H1 (cell line): Measurements from ENCODE around the gene RBP5. TPM values are rescaled to one million over a fixed set of nuclear protein-coding genes. Genes with fewer than 3 reads are reported as not detected.

ENCODE experiments used
- CTCF ChIA-PET: fragments of 300-600 bp; sonication (Branson Sonifier 250); formaldehyde crosslinking; loops from one replicate; lab custom pipeline; 2021; ENCODE audit not compliant: partially characterized antibody; lab: Charles Lee
- POLR2A ChIA-PET: fragments of 300-600 bp; sonication (Branson Sonifier 250); formaldehyde crosslinking; loops from one replicate; lab custom pipeline; 2021; ENCODE audit warnings: inconsistent platforms; ENCODE audit not compliant: partially characterized antibody; lab: Charles Lee
- DNase-seq, 2 experiments: peaks; one replicate each; pipeline versions ENCODE4 v3.0.0 to v3.0.0-alpha.2; 2010 to 2022; ENCODE audit warnings: low spot score in 2 of 2, low read depth in 1 of 2, mixed read lengths in 1 of 2
- FAIRE-seq: peaks from 2 replicates; lab custom pipeline; 2011; peaks lifted over from hg19 to GRCh38; lab: Jason Lieb, UNC
- H2AFZ ChIP-seq: 2 replicates; pipeline ENCODE4 v1.8.1; 2012; ENCODE audit warnings: low read length, inconsistent platforms
- H2AK5ac ChIP-seq: 2 replicates; pipeline ENCODE4 v1.6.1; 2013; ENCODE audit warnings: low read depth, low read length
- H2BK120ac ChIP-seq: replicated peaks from 2 replicates; pipeline ENCODE3; 2013; ENCODE audit warnings: low read depth, low read length, inconsistent platforms
- H2BK12ac ChIP-seq: 2 replicates; pipeline ENCODE4 v1.6.1; 2013; ENCODE audit warnings: low read depth, low read length
- H2BK15ac ChIP-seq: 2 replicates; pipeline ENCODE4 v1.6.1; 2013; ENCODE audit warnings: low read length
- H2BK20ac ChIP-seq: 2 replicates; pipeline ENCODE4 v1.6.1; 2013; ENCODE audit warnings: low read length
- H2BK5ac ChIP-seq: 2 replicates; pipeline ENCODE4 v1.6.1; 2013; ENCODE audit warnings: low read depth, low read length
- H3K14ac ChIP-seq: 2 replicates; pipeline ENCODE4 v1.6.1; 2013; ENCODE audit warnings: inconsistent platforms; ENCODE audit not compliant: insufficient read length
- H3K18ac ChIP-seq: 2 replicates; pipeline ENCODE4 v1.6.1; 2013; ENCODE audit warnings: low read length; ENCODE audit errors: extremely low read depth
- H3K23ac ChIP-seq: 2 replicates; pipeline ENCODE4 v1.6.1; 2013; ENCODE audit warnings: inconsistent platforms; ENCODE audit not compliant: insufficient read length
- H3K23me2 ChIP-seq: 2 replicates; pipeline ENCODE4 v1.6.1; 2013; ENCODE audit warnings: low read depth, low read length
- H3K27ac ChIP-seq: 2 replicates; pipeline ENCODE4 v1.6.1; 2011; ENCODE audit warnings: low read depth, low read length, inconsistent platforms
- H3K27me3 ChIP-seq, 4 experiments: replicated peaks in 1 of 4; 1 replicate in 1 of 4; 2 replicates in 3 of 4; pipeline versions ENCODE4 v1.6.1 to v1.8.1; 2011 to 2013; ENCODE audit warnings: low read length in 3 of 4, mild to moderate bottlenecking in 3 of 4, inconsistent platforms in 2 of 4, mixed read lengths in 2 of 4, moderate library complexity in 1 of 4; ENCODE audit not compliant: control insufficient read depth in 3 of 4, insufficient read depth in 3 of 4; ENCODE audit errors: extremely low read depth in 1 of 4
- H3K36me3 ChIP-seq, 4 experiments: 2 replicates each; pipeline versions ENCODE4 v1.6.1 to v1.8.1; 2011 to 2013; ENCODE audit warnings: mild to moderate bottlenecking in 4 of 4, low read length in 3 of 4, moderate library complexity in 2 of 4, control low read depth in 1 of 4, inconsistent platforms in 1 of 4; ENCODE audit not compliant: insufficient read depth in 4 of 4, control insufficient read depth in 2 of 4
- H3K4ac ChIP-seq: replicated peaks from 2 replicates; pipeline ENCODE3; 2013; ENCODE audit warnings: low read length, low read depth, mixed read lengths, inconsistent platforms; ENCODE audit not compliant: insufficient read length
- H3K4me1 ChIP-seq, 4 experiments: replicated peaks in 1 of 4; 1 replicate in 1 of 4; 2 replicates in 3 of 4; pipeline versions ENCODE4 v1.6.1 to v1.8.1; 2011 to 2013; ENCODE audit warnings: low read length in 3 of 4, inconsistent platforms in 2 of 4, mixed read lengths in 1 of 4; ENCODE audit not compliant: insufficient read depth in 4 of 4, control insufficient read depth in 3 of 4
- H3K4me2 ChIP-seq, 2 experiments: 2 replicates each; pipeline versions ENCODE4 v1.6.1 to v1.8.1; 2011 to 2013; ENCODE audit warnings: low read depth in 2 of 2, low read length in 2 of 2, control low read depth in 1 of 2, inconsistent platforms in 1 of 2, mild to moderate bottlenecking in 1 of 2; ENCODE audit not compliant: insufficient read depth in 1 of 2
- H3K4me3 ChIP-seq, 4 experiments: fragments of 200-600, 300-600 bp in 1 of 4; sonication (generic), shearing (Covaris generic), sonication (Bioruptor Twin) in 1 of 4; 2 replicates each; pipeline versions ENCODE4 v1.5.1 to v1.8.1; 2011 to 2016; ENCODE audit warnings: low read length in 4 of 4, low read depth in 3 of 4, control low read depth in 2 of 4, inconsistent platforms in 2 of 4, mild to moderate bottlenecking in 2 of 4, mixed read lengths in 1 of 4, moderate library complexity in 1 of 4; ENCODE audit not compliant: insufficient read depth in 2 of 4; ENCODE audit errors: extremely low read depth in 1 of 4
- H3K56ac ChIP-seq: replicated peaks from 2 replicates; pipeline ENCODE3; 2013; ENCODE audit warnings: low read depth, mild to moderate bottlenecking, mixed read lengths, low read length, inconsistent platforms; ENCODE audit not compliant: insufficient read length
- H3K79me1 ChIP-seq: 2 replicates; pipeline ENCODE4 v1.6.1; 2013; ENCODE audit warnings: low read depth, low read length, control low read depth
- H3K79me2 ChIP-seq, 2 experiments: 2 replicates each; pipeline versions ENCODE4 v1.6.1 to v1.8.1; 2012 to 2013; ENCODE audit warnings: low read length in 2 of 2, mild to moderate bottlenecking in 2 of 2, inconsistent platforms in 1 of 2; ENCODE audit not compliant: insufficient read depth in 2 of 2, control insufficient read depth in 1 of 2
- H3K9ac ChIP-seq, 4 experiments: replicated peaks in 1 of 4; 1 replicate in 1 of 4; 2 replicates in 3 of 4; pipeline versions ENCODE4 v1.6.1 to v1.8.1; 2011 to 2013; ENCODE audit warnings: low read depth in 3 of 4, low read length in 3 of 4, control low read depth in 2 of 4, mild to moderate bottlenecking in 2 of 4, moderate library complexity in 2 of 4, inconsistent platforms in 1 of 4; ENCODE audit errors: extremely low read depth in 1 of 4
- H3K9me3 ChIP-seq, 2 experiments: 2 replicates each; pipeline versions ENCODE4 v1.6.1 to v1.8.1; 2012 to 2013; ENCODE audit warnings: mild to moderate bottlenecking in 2 of 2, moderate library complexity in 2 of 2, control low read depth in 1 of 2, inconsistent platforms in 1 of 2, low read depth in 1 of 2, low read length in 1 of 2, mixed read lengths in 1 of 2; ENCODE audit not compliant: insufficient read depth in 2 of 2
- H4K20me1 ChIP-seq, 2 experiments: replicated peaks in 1 of 2; 2 replicates each; pipeline versions ENCODE3 to v1.8.1; 2011 to 2013; ENCODE audit warnings: inconsistent platforms in 2 of 2, low read length in 2 of 2, mild to moderate bottlenecking in 1 of 2; ENCODE audit not compliant: insufficient read depth in 2 of 2, control insufficient read depth in 1 of 2
- H4K5ac ChIP-seq: 2 replicates; pipeline ENCODE4 v1.6.1; 2013; ENCODE audit warnings: low read length, low read depth, mixed read lengths, inconsistent platforms; ENCODE audit not compliant: insufficient read length
- H4K8ac ChIP-seq: 2 replicates; pipeline ENCODE4 v1.8.0; 2013; ENCODE audit warnings: mild to moderate bottlenecking, moderate library complexity, low read length, inconsistent platforms; ENCODE audit not compliant: insufficient read depth; ENCODE audit errors: extremely low read depth
- H4K91ac ChIP-seq: replicated peaks from 2 replicates; pipeline ENCODE3; 2013; ENCODE audit warnings: low read length, mixed read lengths, inconsistent platforms; ENCODE audit not compliant: insufficient read length
- BRCA1 ChIP-seq: IDR thresholded peaks from 2 replicates; pipeline ENCODE4 v1.6.1; 2012; ENCODE audit warnings: low read depth, low read length, improper control_type of control experiment
- CEBPB ChIP-seq: IDR thresholded peaks from 2 replicates; pipeline ENCODE4 v1.6.1; 2012; ENCODE audit warnings: low read depth, low read length
- GTF2F1 ChIP-seq: IDR thresholded peaks from 2 replicates; pipeline ENCODE4 v1.6.1; 2012; ENCODE audit warnings: low read depth, low read length, improper control_type of control experiment, borderline replicate concordance
- KDM1A ChIP-seq: fragments of 200-600, 300-600 bp; sonication (generic); IDR thresholded peaks from 2 replicates; pipeline ENCODE4 v1.7.1; 2016; ENCODE audit warnings: mild to moderate bottlenecking, low read length, borderline replicate concordance
- PHF8 ChIP-seq: fragments of 200-600 bp; sonication (generic); conservative IDR thresholded peaks from 2 replicates; pipeline ENCODE4 v1.7.1; 2012; ENCODE audit warnings: low read depth, mild to moderate bottlenecking, inconsistent platforms, low read length, moderate library complexity
- RBBP5 ChIP-seq: IDR thresholded peaks from 2 replicates; pipeline ENCODE4 v1.7.1; 2012; ENCODE audit warnings: low read depth, mild to moderate bottlenecking, inconsistent platforms, low read length, moderate library complexity, borderline replicate concordance
- SIN3A ChIP-seq, 2 experiments: IDR thresholded peaks in 1 of 2; conservative IDR thresholded peaks in 1 of 2; 2 replicates each; pipeline ENCODE4 v1.6.1; 2011 to 2012; ENCODE audit warnings: low read length in 2 of 2, improper control_type of control experiment in 1 of 2, low read depth in 1 of 2, mild to moderate bottlenecking in 1 of 2
- SP2 ChIP-seq: IDR thresholded peaks from 2 replicates; pipeline ENCODE4 v1.6.1; 2012; ENCODE audit warnings: mild to moderate bottlenecking, low read length, inconsistent platforms
- SP4 ChIP-seq: IDR thresholded peaks from 2 replicates; pipeline ENCODE4 v1.6.1; 2012; ENCODE audit warnings: low read length, inconsistent platforms
- YY1 ChIP-seq: IDR thresholded peaks from 2 replicates; pipeline ENCODE4 v1.6.1; 2011; ENCODE audit warnings: low read depth, mild to moderate bottlenecking, low read length
- WGBS, 2 experiments: shearing (Covaris generic) in 1 of 2; methylation state at CpG; one replicate each; pipeline versions ENCODE4 v1.1.6 to v1.1.7; 2013 to 2015; ENCODE audit warnings: low lambda C conversion rate in 2 of 2, mixed read lengths in 2 of 2, inconsistent platforms in 1 of 2, low coverage in 1 of 2, missing lambda C conversion rate in 1 of 2; ENCODE audit not compliant: insufficient replicate concordance in 2 of 2, insufficient coverage in 1 of 2, insufficient read length in 1 of 2; ENCODE audit errors: extremely low coverage in 1 of 2, missing lambda C conversion rate in 1 of 2; 5-methylcytosine and 5-hydroxymethylcytosine counted together
- polyA plus RNA-seq, 7 experiments: library from polyadenylated mRNA; depleted of rRNA in 3 of 7; stranded (reverse) in 5 of 7; unstranded in 2 of 7; fragments of >200 nt in 5 of 7; fragments of 200-250 nt in 2 of 7; gene quantifications; 1 replicate in 5 of 7; 2 replicates in 1 of 7; 4 replicates in 1 of 7; pipeline versions ENCODE4 v1.2.1 to v1.2.3, GENCODE V29; 2011 to 2013; ENCODE audit warnings: missing spikeins in 2 of 7, mixed read lengths in 2 of 7
- total RNA-seq: library from RNA; stranded (reverse); fragmentation: NEBNext Ultra II Directional; extraction: Animal tissue kit (Norgen Biotek cat#: 25700); gene quantifications from 2 replicates; pipeline ENCODE4 v1.2.1, GENCODE V29; 2021
- TF ChIP-seq, protein P1 (sequence below): IDR thresholded peaks from 2 replicates; pipeline ENCODE4 v1.6.1; 2012; ENCODE audit warnings: low read length, inconsistent platforms
- TF ChIP-seq, protein P2 (sequence below): IDR thresholded peaks from 2 replicates; pipeline ENCODE4 v1.6.1; 2012; ENCODE audit warnings: inconsistent platforms

The RBP5 gene
- total and polyA plus RNA-seq, 2 of the 8 experiments (the other 6 are each of a cell fraction or from before 2014, with no cell fraction given): 1.2 to 1.9 TPM

DNA sequence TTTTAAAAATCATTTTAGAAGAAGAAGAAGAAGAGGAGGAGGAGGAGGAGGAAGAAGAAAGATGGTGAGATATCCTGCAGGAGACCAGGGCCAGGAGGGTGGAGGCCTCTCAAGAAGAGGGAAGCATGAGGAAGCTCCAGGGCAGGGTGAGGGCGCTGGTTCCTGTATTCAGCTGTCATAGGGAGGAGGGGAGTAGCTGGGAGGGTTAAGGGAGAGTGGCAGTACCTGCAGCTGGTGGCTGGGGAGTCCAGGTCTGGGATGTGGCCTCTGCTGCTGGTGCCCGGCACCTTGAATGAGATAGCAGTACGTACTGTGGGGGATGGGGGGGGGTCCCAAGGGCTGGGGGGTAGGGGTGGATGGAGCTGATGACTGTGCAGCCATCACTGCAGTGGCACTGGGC, 9.8 kb downstream of the RBP5 start:
- CTCF ChIA-PET: interaction anchor here (0.5 to 9.5 kb wide), 8 partner anchors 9 to 246 kb away, joined by 3 to 67 read pairs (median 3); partner anchors contain the start of genes C1S and SPSB2
- H3K27me3 ChIP-seq: no peaks in the 10 kb centered on the region
- TF ChIP-seq, protein P1, sequence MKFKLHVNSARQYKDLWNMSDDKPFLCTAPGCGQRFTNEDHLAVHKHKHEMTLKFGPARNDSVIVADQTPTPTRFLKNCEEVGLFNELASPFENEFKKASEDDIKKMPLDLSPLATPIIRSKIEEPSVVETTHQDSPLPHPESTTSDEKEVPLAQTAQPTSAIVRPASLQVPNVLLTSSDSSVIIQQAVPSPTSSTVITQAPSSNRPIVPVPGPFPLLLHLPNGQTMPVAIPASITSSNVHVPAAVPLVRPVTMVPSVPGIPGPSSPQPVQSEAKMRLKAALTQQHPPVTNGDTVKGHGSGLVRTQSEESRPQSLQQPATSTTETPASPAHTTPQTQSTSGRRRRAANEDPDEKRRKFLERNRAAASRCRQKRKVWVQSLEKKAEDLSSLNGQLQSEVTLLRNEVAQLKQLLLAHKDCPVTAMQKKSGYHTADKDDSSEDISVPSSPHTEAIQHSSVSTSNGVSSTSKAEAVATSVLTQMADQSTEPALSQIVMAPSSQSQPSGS: no peak
- no peak for TF ChIP-seq GTF2F1
- TF ChIP-seq PHF8: no peak
- no peak for TF ChIP-seq YY1
- TF ChIP-seq RBBP5: no peak
- TF ChIP-seq SP4: no peak
- no peak for TF ChIP-seq KDM1A
- TF ChIP-seq CEBPB: no peak
- TF ChIP-seq BRCA1: no peak
- TF ChIP-seq, protein P2, sequence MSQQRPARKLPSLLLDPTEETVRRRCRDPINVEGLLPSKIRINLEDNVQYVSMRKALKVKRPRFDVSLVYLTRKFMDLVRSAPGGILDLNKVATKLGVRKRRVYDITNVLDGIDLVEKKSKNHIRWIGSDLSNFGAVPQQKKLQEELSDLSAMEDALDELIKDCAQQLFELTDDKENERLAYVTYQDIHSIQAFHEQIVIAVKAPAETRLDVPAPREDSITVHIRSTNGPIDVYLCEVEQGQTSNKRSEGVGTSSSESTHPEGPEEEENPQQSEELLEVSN: no peak
- TF ChIP-seq SIN3A (conservative IDR thresholded peaks at IDR 0.05 in 1 of 2, IDR thresholded peaks at IDR 0.05 in 1 of 2; ENCODE audit: low read depth in 1 of 2, low read length in 2 of 2): no peak
- TF ChIP-seq SP2: no peak

More for the DNA sequence above, 9.8 kb downstream of the RBP5 start:
- FAIRE-seq (no peak), DNase-seq (no peak)
- 80% methylated on average over 3 of the region's 3 CpGs; no CpG with 5 or more reads in 1 of the 2 experiments for WGBS, 2 experiments
- Histone ChIP-seq H3K56ac (no peak overlapping the region), H2BK12ac (no peak overlapping the region), H4K91ac (no peak overlapping the region), H4K8ac (no peak overlapping the region), H3K4me1 (no peaks in the 10 kb centered on the region), H3K27ac (no peak overlapping the region), H3K4me3 (no peak overlapping the region), H2BK20ac (no peak overlapping the region), H3K79me1 (no peaks in the 10 kb centered on the region), H4K20me1 (peaks cover 0 to 1% of the 10 kb centered on the region in 2 experiments), H2AK5ac (no peak overlapping the region), H3K23me2 (no peaks in the 10 kb centered on the region), H3K14ac (no peak overlapping the region), H3K79me2 (no peaks in the 10 kb centered on the region), H3K9ac (no peak overlapping the region), H2AFZ (no peak overlapping the region), H3K36me3 (no peaks in the 10 kb centered on the region), H3K18ac (no peak overlapping the region), H3K4me2 (no peak overlapping the region), H3K23ac (no peak overlapping the region), H3K9me3 (no peaks in the 10 kb centered on the region), H2BK5ac (no peak overlapping the region), H2BK120ac (no peak overlapping the region), H2BK15ac (no peak overlapping the region), H4K5ac (no peak overlapping the region), H3K4ac (no peak overlapping the region)
- POLR2A ChIA-PET: interaction anchor here (1.0 to 3.5 kb wide), 3 partner anchors 9 to 175 kb away, joined by 4 to 21 read pairs (median 4); partner anchors contain the start of genes C12orf57, CLSTN3, RBP5 and RNU7-1
